HCT116 (cell line): ENCODE results near the gene ABCB8.

ENCODE experiments used
- CBX3 ChIP-seq: IDR thresholded peaks from 2 replicates; pipeline ENCODE4 v1.6.1; 2012; ENCODE audit warnings: low read depth
- POLR2A ChIP-seq: IDR thresholded peaks from 2 replicates; pipeline ENCODE4 v1.7.0; 2011; ENCODE audit warnings: borderline replicate concordance; ENCODE audit not compliant: insufficient read depth, insufficient read length; ENCODE audit errors: extremely low read depth
- POLR2AphosphoS5 ChIP-seq: IDR thresholded peaks from 2 replicates; pipeline ENCODE4 v1.6.1; 2011; ENCODE audit warnings: mild to moderate bottlenecking, low read depth, low read length, moderate library complexity
- RAD21 ChIP-seq: IDR thresholded peaks from 2 replicates; pipeline ENCODE4 v1.6.1; 2012; ENCODE audit warnings: low read depth, mild to moderate bottlenecking
- SIN3A ChIP-seq: IDR thresholded peaks from 2 replicates; pipeline ENCODE4 v1.6.1; 2012; ENCODE audit warnings: low read depth
- ZBTB33 ChIP-seq: IDR thresholded peaks from 2 replicates; pipeline ENCODE4 v1.6.1; 2011; ENCODE audit warnings: mild to moderate bottlenecking, low read length, moderate library complexity; ENCODE audit not compliant: insufficient replicate concordance; ENCODE audit errors: extremely low read depth
- TF ChIP-seq, protein P1 (sequence below): IDR thresholded peaks from 2 replicates; pipeline ENCODE4 v1.6.1; 2012
- TF ChIP-seq, protein P2 (sequence below), 3 experiments: fragments of 200-600 bp in 1 of 3; sonication (generic) in 1 of 3; IDR thresholded peaks in 2 of 3; conservative IDR thresholded peaks in 1 of 3; 2 replicates each; pipeline ENCODE4 v1.5.1; 2012 to 2017; ENCODE audit warnings: low read depth in 2 of 3, low read length in 2 of 3, antibody characterized with exemption in 1 of 3, borderline replicate concordance in 1 of 3, control low read depth in 1 of 3, mild to moderate bottlenecking in 1 of 3, mixed read lengths in 1 of 3, mixed run types in 1 of 3, moderate library complexity in 1 of 3; ENCODE audit not compliant: insufficient read depth in 1 of 3

DNA sequence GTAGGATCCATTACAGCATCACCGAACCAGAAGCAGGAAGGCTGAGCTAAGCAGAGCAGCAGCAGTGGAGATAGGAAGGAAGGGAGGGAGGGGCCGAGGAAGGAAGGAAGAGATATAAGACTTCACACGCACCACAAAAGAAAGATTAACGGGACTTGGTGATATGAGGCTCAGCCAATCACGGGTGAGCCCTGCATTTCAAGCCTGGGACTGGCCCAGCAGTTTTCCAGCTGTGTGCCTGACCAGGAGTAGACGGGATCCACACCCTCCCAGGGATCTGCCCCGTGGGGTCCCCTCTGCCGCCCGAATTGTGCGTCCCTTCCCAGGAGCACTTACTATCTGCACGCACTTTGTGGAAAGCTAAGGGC, 20.1 kb upstream of the ABCB8 start:
- TF ChIP-seq RAD21 (no peak), ZBTB33 (no peak), CBX3 (no peak), POLR2A (no peak), SIN3A (no peak), POLR2AphosphoS5 (no peak)
- TF ChIP-seq, protein P1, sequence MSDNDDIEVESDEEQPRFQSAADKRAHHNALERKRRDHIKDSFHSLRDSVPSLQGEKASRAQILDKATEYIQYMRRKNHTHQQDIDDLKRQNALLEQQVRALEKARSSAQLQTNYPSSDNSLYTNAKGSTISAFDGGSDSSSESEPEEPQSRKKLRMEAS: no peak
- TF ChIP-seq, protein P2, sequence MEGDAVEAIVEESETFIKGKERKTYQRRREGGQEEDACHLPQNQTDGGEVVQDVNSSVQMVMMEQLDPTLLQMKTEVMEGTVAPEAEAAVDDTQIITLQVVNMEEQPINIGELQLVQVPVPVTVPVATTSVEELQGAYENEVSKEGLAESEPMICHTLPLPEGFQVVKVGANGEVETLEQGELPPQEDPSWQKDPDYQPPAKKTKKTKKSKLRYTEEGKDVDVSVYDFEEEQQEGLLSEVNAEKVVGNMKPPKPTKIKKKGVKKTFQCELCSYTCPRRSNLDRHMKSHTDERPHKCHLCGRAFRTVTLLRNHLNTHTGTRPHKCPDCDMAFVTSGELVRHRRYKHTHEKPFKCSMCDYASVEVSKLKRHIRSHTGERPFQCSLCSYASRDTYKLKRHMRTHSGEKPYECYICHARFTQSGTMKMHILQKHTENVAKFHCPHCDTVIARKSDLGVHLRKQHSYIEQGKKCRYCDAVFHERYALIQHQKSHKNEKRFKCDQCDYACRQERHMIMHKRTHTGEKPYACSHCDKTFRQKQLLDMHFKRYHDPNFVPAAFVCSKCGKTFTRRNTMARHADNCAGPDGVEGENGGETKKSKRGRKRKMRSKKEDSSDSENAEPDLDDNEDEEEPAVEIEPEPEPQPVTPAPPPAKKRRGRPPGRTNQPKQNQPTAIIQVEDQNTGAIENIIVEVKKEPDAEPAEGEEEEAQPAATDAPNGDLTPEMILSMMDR (IDR thresholded peaks at IDR 0.05 in 2 of 3, conservative IDR thresholded peaks at IDR 0.05 in 1 of 3; ENCODE audit: borderline replicate concordance in 1 of 3, insufficient read depth in 1 of 3, low read depth in 2 of 3, low read length in 2 of 3): no peak
